ENCODE measurements around the gene TTC27. TPM values are rescaled to one million over a fixed set of nuclear protein-coding genes. Genes with fewer than 3 reads are reported as not detected.

Gene TTC27
- total RNA-seq, 1 donor from 2014 or later = 28.5 TPM

GRCh38 chr2:32801741-32802140 is 173.9 kb downstream of the TTC27 start:
- no peak for FAIRE-seq
- no peak for DNase-seq (ENCODE audit: low spot score in 2 of 2)

GRCh38 chr2:32802877-32803276 is 175.0 kb downstream of the TTC27 start:
- FAIRE-seq (no peak), DNase-seq (ENCODE audit: low spot score in 2 of 2) (no peak)

- no peak for FAIRE-seq
- DNase-seq (ENCODE audit: low spot score in 2 of 2) = no peak
Observed at GRCh38 chr2:32804205-32804604, 176.4 kb downstream of the TTC27 start.

- no peak for DNase-seq (ENCODE audit: low spot score in 2 of 2)
Observed at GRCh38 chr2:32805104-32806095, 177.6 kb downstream of the TTC27 start.

GRCh38 chr2:32806857-32807256 is 179.0 kb downstream of the TTC27 start:
- DNase-seq (ENCODE audit: low spot score in 2 of 2) (no peak), FAIRE-seq (no peak)

More at GRCh38 chr2:32805104-32806095, 177.6 kb downstream of the TTC27 start:
- no peak for FAIRE-seq

GRCh38 chr2:32807662-32808061 is 179.8 kb downstream of the TTC27 start:
- DNase-seq (ENCODE audit: low spot score in 2 of 2) (no peak), FAIRE-seq (no peak)

- no peak for DNase-seq (ENCODE audit: low spot score in 2 of 2)
- FAIRE-seq = no peak
Observed at GRCh38 chr2:32810909-32811495, 183.2 kb downstream of the TTC27 start.

- DNase-seq (ENCODE audit: low spot score in 2 of 2) (no peak), FAIRE-seq (no peak)
Observed at GRCh38 chr2:32811696-32812095, 183.8 kb downstream of the TTC27 start.

- DNase-seq (ENCODE audit: low spot score in 2 of 2) (no peak), FAIRE-seq (no peak)
Observed at GRCh38 chr2:32812316-32812715, 184.5 kb downstream of the TTC27 start.

GRCh38 chr2:32820088-32820487 is 192.2 kb downstream of the TTC27 start:
- FAIRE-seq = no peak

GRCh38 chr2:32820701-32821100 is 192.9 kb downstream of the TTC27 start:
- FAIRE-seq = no peak
- no peak for DNase-seq (ENCODE audit: low spot score in 2 of 2)

More at GRCh38 chr2:32820088-32820487, 192.2 kb downstream of the TTC27 start:
- DNase-seq (ENCODE audit: low spot score in 2 of 2) = no peak

- DNase-seq (ENCODE audit: low spot score in 2 of 2) (no peak), FAIRE-seq (no peak)
Observed at GRCh38 chr2:32824070-32824809, 196.4 kb downstream of the TTC27 start.

GRCh38 chr2:32825291-32825712 is 197.5 kb downstream of the TTC27 start:
- no peak for FAIRE-seq
- no peak for DNase-seq (ENCODE audit: low spot score in 2 of 2)

- DNase-seq (ENCODE audit: low spot score in 2 of 2) = no peak
- no peak for FAIRE-seq
Observed at GRCh38 chr2:32830196-32830595, 202.3 kb downstream of the TTC27 start.

- no peak for FAIRE-seq
Observed at GRCh38 chr2:32832821-32833220, 205.0 kb downstream of the TTC27 start.

GRCh38 chr2:32833709-32834108 is 205.9 kb downstream of the TTC27 start:
- DNase-seq (ENCODE audit: low spot score in 2 of 2) (no peak), FAIRE-seq (no peak)

More at GRCh38 chr2:32832821-32833220, 205.0 kb downstream of the TTC27 start:
- no peak for DNase-seq (ENCODE audit: low spot score in 2 of 2)

GRCh38 chr2:32835148-32835547 is 207.3 kb downstream of the TTC27 start:
- FAIRE-seq (no peak), DNase-seq (ENCODE audit: low spot score in 2 of 2) (no peak)

GRCh38 chr2:32836933-32837332 is 209.1 kb downstream of the TTC27 start:
- FAIRE-seq = no peak

GRCh38 chr2:32838418-32838817 is 210.6 kb downstream of the TTC27 start:
- DNase-seq (ENCODE audit: low spot score in 2 of 2) (no peak), FAIRE-seq (no peak)

More at GRCh38 chr2:32836933-32837332, 209.1 kb downstream of the TTC27 start:
- DNase-seq (ENCODE audit: low spot score in 2 of 2) = no peak

- no peak for FAIRE-seq
Observed at GRCh38 chr2:32838949-32839348, 211.1 kb downstream of the TTC27 start.

More at GRCh38 chr2:32838949-32839348, 211.1 kb downstream of the TTC27 start:
- DNase-seq (ENCODE audit: low spot score in 2 of 2) = no peak
